Anterior cingulate cortex (tissue), 58 donors: ENCODE data around the gene RPL18.
"Not testable (repeated sequence)": the region's sequence is repeated elsewhere in the genome, so short reads cannot be mapped to it uniquely, and the experiment has no call there.

Experiments used
- DNase-seq, 58 donors: peaks; one replicate each; lab custom pipeline; 2025; lab: John Stamatoyannopoulos, UW

RPL18 gene

DNA sequence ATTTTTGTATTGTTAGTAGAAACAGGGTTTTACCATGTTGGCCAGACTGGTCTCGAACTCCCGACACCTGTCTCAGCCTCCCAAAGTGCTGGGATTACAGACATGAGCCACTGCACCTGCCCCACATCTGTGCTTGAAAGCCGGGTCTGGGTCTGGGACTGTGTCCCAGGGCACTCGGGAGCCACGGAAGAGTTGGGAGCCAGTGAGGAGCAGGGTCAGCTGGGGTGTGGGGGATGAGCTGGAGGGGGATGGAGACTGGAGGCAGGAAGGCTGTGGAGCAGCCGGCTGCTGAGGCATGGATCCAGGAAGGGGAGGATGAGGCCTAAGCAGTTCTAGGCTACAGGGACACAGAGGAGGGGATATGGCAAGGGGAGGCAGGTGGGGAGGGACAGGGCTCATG, 23.1 kb downstream of the RPL18 start:
- DNase-seq, result no peak

DNA sequence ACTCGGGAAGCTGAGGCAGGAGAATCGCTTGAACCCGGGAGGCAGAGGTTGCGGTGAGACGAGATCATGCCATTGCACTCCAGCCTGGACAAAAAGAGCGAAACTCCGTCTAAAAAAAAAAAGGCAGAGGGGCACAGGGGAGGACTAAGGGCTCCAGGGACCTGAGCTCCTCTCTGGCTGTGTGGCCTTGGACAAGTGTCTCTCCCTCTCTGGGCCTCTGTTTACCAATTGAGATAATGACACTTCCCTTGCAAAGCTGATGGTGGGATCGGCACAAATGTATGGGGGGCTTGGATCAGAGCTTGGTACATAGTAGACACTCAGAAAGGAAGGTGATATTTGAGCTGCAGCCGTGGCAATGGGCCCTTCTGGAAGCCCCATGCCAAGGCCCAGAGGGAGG, 23.8 kb downstream of the RPL18 start:
- no peak for DNase-seq

DNA sequence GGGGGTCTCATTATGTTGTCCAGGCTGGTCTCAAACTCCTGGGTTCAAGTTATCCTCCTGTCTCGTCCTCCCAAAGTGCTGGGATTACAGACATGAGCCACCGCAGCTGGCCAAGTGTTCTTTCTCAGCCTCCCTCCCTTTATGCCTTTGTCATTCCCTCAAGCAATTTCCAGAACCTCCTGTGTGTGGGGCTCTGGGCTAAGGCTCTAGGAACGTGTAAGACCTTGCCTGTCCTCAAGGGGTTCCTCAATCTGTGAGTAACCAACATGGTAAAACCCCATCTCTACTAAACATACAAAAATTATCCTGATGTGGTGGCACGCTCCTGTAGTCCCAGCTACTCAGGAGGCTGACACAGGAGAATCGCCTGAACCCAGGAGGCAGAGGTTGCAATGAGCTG, 28.0 kb downstream of the RPL18 start:
- DNase-seq, result no peak

DNA sequence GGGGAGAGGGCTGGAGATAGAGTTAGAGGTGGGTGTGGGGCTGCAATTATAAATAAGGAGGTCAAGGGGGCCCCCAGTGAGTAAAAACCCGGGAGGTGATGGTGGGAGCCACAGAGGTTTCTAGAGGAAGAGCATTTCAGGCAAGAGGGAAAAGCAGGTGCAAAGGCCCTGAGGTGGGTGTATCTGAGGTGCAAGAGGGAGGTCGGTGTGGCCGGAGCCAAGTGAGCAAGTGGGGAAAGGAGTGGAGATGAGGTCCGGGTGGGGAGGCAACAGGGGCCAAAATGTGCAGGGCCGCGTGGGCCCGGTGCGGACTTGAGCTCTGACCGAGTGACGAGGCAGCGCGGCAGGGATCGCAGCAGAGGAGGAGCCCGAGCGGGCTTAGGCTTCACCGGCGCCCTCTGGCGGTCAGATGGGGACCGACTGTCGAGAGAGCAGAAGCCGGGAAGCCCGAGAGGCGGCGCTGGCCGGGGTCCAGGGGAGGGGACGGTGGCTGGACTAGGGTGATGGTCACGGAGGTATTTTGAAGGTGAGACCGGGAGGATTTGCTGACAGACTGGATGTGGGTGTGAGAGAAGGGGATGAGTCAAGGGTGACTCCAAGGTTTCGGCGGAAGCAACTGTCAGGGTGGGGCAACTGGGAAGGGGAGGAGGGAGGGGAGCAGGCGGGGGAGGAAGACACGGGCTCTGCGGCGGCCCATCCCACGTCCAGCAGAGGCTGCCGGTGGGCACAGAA, 30.1 kb downstream of the RPL18 start:
- peak in 55 of 58 donors; percentile 16 to 96 (median 66) for DNase-seq

DNA sequence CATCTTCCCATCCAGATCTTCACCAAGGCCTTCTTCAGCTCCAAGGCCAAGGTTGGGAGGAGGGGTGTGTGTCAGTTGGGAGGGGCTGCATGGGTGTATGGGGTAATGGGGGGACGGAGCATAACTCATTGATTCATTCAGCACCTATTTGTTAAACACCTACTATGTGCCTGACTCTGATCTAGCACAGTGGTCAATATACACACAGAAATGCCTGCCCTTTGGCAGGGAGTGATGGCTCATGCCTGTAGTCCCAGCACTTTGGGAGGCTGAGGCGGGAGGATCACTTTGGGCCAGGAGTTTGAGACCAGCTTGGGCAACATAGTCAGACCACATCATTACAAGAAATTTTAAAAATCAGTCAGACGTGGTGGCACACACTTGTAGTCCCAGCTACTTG, 31.6 kb downstream of the RPL18 start:
- DNase-seq, result no peak

DNA sequence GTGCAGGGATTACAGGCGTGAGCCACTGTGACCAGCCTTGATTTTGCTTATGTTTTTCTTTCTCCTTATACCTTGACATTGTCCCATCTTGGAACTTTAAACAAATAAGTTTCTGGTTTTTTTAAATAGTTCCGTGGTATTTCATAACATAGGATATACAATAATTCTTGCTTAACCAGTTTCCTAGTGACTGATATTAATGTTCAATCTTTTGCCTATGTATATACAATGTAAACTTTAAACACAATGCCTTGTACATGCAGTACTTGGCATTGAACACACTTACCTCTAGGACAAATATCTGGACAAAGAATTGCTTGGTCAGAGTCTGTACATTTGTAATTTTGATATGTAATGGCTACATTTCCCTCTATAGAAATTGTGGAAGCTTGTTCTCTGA, 36.8 kb downstream of the RPL18 start:
- DNase-seq, result no peak

DNA sequence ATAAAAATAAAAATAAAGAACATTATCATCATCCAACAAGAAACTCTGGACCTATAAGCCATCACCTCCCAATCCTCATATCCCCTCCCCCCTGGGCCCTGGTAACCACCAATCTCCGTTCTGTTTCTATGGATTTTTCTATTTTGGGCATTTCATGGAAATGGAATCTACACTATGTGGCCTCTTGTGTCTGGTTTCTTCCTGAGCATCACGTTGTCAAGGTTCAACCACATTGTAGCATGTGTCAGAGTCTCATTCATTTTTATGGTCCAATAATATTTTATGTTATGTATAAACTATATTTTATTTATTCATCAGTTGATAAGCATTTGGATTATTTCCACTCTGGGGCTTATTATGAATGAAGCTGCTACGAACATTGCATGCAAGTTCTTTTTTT, 40.1 kb downstream of the RPL18 start:
- no peak for DNase-seq

DNA sequence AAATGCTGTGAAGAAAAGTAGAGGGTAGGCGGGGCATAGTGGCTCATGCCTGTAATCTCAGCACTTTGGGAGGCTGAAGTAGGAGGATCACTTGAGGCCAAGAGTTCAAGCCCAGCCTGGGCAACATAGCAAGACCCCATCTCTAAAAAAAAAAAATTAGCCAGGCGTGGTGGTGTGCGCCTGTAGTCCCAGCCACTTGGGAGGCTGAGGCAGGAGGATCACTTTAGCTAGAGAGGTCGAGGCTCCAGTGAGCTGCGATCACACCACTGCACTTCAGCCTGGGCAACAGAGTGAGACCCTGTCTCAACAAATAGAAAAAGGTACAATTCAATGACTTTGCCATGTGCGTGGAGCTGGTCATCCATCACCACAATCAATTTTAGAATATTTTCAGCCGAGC, 41.1 kb downstream of the RPL18 start:
- DNase-seq, result not testable (repeated sequence)

DNA sequence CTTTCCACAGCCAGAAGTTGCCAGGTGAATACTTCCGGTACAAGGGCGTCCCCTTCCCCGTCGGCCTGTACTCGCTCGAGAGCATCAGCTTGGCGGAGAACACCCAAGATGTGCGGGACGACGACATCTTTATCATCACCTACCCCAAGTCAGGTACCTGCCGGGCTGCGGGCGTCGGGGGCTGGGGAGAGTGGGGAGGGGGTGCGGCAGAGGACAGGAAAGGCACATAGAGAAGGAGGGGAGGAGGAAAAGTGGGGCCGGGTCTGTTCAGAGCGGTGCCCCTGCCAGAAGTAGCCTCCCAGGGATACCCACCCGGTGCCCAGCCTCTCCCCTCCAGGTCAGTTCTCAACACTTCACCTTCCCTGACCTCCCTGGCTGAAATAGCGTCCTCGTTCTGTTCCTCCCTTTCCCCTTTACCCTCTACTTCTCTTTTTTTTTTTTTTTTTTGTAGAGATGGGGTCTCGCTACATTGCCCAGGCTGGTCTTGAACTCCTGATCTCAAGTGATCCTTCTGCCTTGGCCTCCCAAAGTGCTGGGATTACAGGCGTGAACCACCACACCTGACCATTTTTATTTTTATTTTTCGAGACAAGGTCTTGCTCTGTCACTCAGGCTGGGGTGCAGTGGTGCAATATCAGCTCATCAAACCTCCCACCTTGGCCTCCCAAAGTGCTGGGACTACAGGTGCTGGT, 42.9 kb downstream of the RPL18 start:
- DNase-seq, result no peak

DNA sequence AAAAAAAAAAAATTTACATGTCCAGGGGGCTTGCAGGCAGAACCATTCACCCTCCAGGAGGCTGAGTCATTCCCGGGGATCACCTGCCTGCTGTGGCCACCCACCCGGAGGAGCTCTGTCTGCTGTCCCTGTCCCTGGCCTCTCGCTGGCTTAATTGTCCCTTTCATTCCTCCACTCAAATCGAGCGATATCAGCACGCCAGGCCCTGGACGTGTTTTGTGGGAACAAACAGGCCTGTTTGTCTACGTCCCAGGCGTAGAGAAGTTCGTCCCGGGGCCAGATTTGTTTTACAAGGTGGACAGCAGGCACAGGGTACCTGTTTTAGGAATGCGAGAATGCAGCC, 45.8 kb downstream of the RPL18 start:
- DNase-seq, result no peak

DNA sequence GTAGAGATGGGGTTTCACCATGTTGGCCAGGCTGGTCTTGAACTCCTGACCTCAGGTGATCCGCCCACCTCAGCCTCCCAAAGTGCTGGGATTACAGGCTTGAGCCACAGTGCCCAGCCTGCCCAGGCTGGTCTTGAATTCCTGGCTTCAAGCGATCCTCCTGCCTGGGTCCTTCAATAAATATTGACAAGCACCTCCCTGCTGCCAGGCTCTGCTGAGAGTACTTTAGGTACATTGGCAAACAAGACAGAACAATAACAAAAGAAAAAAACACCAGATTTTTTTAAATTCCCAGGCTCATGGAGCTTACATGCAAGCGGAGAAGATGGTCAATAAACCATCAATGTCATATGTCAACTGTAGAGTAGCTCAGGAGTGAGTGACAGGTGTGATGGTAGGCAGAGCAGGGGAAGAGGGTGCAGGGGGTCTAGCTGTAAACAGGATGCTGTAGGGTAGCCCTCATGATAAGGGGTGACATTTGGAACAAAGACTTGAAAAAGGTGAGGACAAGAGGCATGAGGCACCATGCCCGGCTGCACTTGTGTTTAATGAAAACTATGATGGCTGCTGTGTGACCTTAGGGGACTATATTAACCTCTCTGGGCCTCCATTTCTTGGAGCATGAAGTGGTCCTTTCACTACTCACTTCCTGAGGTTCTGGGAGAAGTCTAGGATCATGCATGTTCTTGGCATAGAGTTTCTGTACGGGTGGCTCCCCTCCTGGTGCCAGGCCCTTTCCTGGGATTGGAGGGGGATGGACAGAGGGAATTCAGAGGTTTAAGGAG, 47.4 kb downstream of the RPL18 start:
- DNase-seq, result no peak

DNA sequence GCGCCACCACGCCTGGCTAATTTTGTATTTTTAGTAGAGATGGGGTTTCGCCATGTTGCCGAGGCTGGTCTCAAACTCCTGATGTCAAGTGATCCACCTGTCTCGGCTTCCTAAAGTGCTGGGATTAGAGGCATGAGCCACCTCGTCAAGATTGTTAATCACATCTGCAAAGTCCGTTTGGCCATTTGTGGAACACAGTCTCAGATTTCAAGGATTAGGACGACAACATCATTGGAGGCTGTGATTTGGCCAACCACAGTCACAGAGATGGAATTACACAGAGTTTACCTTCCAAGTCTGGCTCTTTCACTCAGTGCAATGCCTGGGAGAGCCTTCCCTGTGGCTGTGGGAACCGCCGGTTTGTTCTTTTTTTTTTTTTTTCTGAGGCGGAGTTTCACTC, 49.2 kb downstream of the RPL18 start:
- DNase-seq, result no peak

DNA sequence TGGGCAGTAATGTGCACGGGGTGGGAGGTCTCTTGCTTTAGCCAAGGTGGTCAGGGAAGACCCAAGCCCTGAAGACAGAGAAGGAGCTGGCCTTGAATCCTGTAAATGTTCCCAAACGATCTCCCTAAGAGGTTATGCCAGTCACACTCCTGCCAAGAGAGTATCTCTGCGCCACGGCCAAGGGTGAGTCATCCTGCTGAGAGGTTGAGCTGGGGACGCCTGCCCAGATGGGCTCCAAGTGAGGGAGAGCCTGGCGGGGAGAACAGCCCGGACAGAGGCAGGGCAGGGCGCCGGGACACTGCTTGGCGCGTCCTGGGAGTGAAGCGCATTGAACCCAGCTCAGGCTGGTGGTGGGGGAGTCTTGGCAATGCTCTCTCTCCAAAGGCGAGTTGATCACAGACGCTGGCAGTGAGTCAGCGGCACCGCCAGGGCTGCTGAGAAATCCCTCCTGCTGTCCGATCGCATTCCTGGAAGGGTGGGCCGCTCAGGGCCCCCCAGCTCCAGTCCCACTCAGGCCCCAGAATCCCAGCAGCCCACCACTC, 50.6 kb downstream of the RPL18 start:
- DNase-seq, result peak in 47 of 58 donors; percentile 2 to 80 (median 40)
